ENCODE results near the gene IQCM.
"Not testable (repeated sequence)": the region's sequence is repeated elsewhere in the genome, so short reads cannot be mapped to it uniquely, and the experiment has no call there.

DNA sequence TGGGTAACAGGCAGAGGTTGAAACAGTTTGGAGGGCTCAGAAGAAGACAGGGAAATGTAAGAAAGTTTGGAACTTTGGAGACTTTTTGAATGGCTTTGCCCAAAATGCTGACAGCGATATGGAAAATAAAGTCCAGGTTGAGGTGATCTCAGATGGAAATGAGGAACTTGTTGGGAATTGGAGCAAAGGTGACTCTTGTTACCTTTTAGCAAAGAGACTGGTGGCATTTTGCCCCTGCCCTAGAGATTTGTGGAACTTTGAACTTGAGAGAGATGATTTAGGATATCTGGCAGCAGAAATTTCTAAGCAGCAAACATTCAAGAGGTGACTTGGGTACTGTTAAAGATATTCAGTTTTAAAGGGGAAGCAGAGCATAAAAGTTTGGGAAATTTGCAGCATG is 308.3 kb downstream of the IQCM start:
- not testable (repeated sequence) for TF ChIP-seq ZNF274 (IDR thresholded peaks at IDR 0.05; ENCODE audit: low read depth, low read length); YY1 (IDR thresholded peaks at IDR 0.05; ENCODE audit: insufficient read depth, insufficient read length)

Measured in NT2/D1 (cell line).